ENCODE data around the gene CACNA1I.

The CACNA1I gene

GRCh38 chr22:39721206-39722031 lies 150.9 kb downstream of the CACNA1I start:
- H3K9ac ChIP-seq, result no peak overlapping the region
- no peak overlapping the region for H3K4me3 ChIP-seq
- no peak for TF ChIP-seq Cebpa-rat (IDR thresholded peaks at IDR 0.05)
- no peaks in the 10 kb centered on the region for H3K27me3 ChIP-seq
- no peak overlapping the region for H3K4me2 ChIP-seq
- H3K36me3 ChIP-seq, result no peaks in the 10 kb centered on the region
- H3K27ac ChIP-seq, result no peak overlapping the region
- peaks cover 0 to 4% (median 0%) of the 10 kb centered on the region in 10 experiments; a peak in 1 of 20 replicates for H3K4me1 ChIP-seq
- no peaks in the 10 kb centered on the region for H4K20me1 ChIP-seq
- no peaks in the 10 kb centered on the region for H3K9me3 ChIP-seq (replicated peaks in 1 of 11)

DNA sequence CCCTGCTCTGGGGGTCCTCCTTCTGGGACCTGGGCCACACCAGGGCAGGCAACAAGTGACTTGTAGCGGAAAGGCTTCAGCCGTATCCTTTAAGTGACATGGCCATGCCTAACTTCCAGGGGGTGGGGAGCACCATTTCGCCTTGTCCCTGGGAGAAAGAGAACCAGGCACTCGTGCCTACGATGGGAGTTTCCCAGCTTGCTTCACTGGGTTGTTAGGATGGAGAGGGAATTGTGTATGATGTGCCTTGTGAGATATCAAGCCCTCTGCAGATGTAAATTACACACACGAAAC lies 151.4 kb downstream of the CACNA1I start:
- no peak overlapping the region for H3K27ac ChIP-seq
- H3K9me3 ChIP-seq (replicated peaks in 1 of 11), result no peaks in the 10 kb centered on the region
- no peaks in the 10 kb centered on the region for H3K36me3 ChIP-seq
- H3K4me3 ChIP-seq, result no peak overlapping the region
- no peaks in the 10 kb centered on the region for H4K20me1 ChIP-seq
- peaks cover 0 to 4% (median 0%) of the 10 kb centered on the region in 10 experiments; a peak in 1 of 20 replicates for H3K4me1 ChIP-seq
- no peak overlapping the region for H3K4me2 ChIP-seq
- no peak for TF ChIP-seq Cebpa-rat (IDR thresholded peaks at IDR 0.05)
- H3K9ac ChIP-seq, result no peak overlapping the region
- H3K27me3 ChIP-seq, result no peaks in the 10 kb centered on the region

GRCh38 chr22:39722501-39722900 lies 151.9 kb downstream of the CACNA1I start:
- H3K9ac ChIP-seq, result no peak overlapping the region
- peaks cover 0 to 4% (median 0%) of the 10 kb centered on the region in 10 experiments; a peak in 1 of 20 replicates for H3K4me1 ChIP-seq
- no peaks in the 10 kb centered on the region for H3K36me3 ChIP-seq
- H3K27ac ChIP-seq, result no peak overlapping the region
- H3K9me3 ChIP-seq (replicated peaks in 1 of 11), result no peaks in the 10 kb centered on the region
- no peak overlapping the region for H3K4me3 ChIP-seq
- no peaks in the 10 kb centered on the region for H3K27me3 ChIP-seq
- no peak overlapping the region for H3K4me2 ChIP-seq
- no peak for TF ChIP-seq Cebpa-rat (IDR thresholded peaks at IDR 0.05)
- H4K20me1 ChIP-seq, result no peaks in the 10 kb centered on the region

DNA sequence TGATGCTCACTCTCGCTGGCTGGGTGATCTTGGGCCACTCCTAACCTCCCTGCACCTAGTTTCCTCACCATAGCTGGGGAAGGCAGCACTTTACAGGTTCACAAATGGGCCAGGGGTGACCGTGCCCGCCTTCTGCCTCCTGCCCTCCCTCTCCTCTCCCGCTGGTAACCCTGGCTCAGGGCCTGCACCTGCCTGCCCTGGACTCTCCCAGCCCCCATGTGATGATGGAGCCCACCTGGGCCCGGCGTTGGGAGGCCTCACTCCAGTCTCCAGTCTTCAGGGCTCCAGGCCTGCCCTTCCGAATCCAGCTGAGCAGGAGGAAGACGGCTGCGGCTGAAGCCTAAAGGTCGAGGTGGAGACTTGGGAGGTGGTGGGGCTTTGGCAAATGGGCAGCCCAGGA lies 152.9 kb downstream of the CACNA1I start:
- Histone ChIP-seq H3K27me3 (no peaks in the 10 kb centered on the region), H3K4me1 (peaks cover 0 to 4% (median 0%) of the 10 kb centered on the region in 10 experiments; a peak in 1 of 20 replicates), H3K4me3 (no peak overlapping the region), H3K36me3 (no peaks in the 10 kb centered on the region), H3K9me3 (replicated peaks in 1 of 11) (no peaks in the 10 kb centered on the region), H3K9ac (no peak overlapping the region), H3K4me2 (no peak overlapping the region), H4K20me1 (no peaks in the 10 kb centered on the region), H3K27ac (no peak overlapping the region)
- no peak for TF ChIP-seq Cebpa-rat (IDR thresholded peaks at IDR 0.05)

GRCh38 chr22:39723899-39724351 lies 153.4 kb downstream of the CACNA1I start:
- Histone ChIP-seq H3K27ac (no peak overlapping the region), H4K20me1 (no peaks in the 10 kb centered on the region), H3K27me3 (no peaks in the 10 kb centered on the region), H3K9ac (no peak overlapping the region), H3K4me3 (no peak overlapping the region), H3K36me3 (no peaks in the 10 kb centered on the region), H3K4me2 (no peak overlapping the region), H3K4me1 (peaks cover 0 to 4% (median 0%) of the 10 kb centered on the region in 10 experiments; a peak in 1 of 20 replicates), H3K9me3 (replicated peaks in 1 of 11) (no peaks in the 10 kb centered on the region)
- no peak for TF ChIP-seq Cebpa-rat (IDR thresholded peaks at IDR 0.05)

DNA sequence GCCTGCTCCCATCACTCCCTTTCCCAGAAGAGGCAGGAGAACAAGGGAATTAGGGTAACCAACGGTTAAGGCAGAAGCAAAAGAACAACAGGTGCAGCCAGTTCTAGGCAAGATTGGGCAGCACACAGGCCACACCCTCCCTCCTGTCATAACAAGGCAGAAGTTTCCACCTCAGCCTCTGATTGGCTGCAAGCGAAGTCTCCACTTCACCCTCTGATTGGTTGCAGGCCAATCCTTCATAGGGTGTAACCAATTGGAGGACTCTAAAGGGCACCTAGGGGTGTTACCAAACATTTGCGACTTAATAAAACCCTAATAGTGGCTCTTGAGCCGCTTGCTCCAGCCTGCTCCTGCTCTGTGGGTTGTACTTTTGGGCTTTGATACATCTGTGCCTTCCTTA lies 153.8 kb downstream of the CACNA1I start:
- H3K4me1 ChIP-seq, result peaks cover 0 to under 1% (median 0%) of the 10 kb centered on the region in 10 experiments; a peak in 1 of 20 replicates
- H4K20me1 ChIP-seq, result no peaks in the 10 kb centered on the region
- no peaks in the 10 kb centered on the region for H3K9me3 ChIP-seq (replicated peaks in 1 of 11)
- no peak overlapping the region for H3K27ac ChIP-seq
- TF ChIP-seq Cebpa-rat (IDR thresholded peaks at IDR 0.05), result no peak
- H3K4me3 ChIP-seq, result no peak overlapping the region
- H3K36me3 ChIP-seq, result no peaks in the 10 kb centered on the region
- no peak overlapping the region for H3K9ac ChIP-seq
- H3K27me3 ChIP-seq, result no peaks in the 10 kb centered on the region
- H3K4me2 ChIP-seq, result no peak overlapping the region

DNA sequence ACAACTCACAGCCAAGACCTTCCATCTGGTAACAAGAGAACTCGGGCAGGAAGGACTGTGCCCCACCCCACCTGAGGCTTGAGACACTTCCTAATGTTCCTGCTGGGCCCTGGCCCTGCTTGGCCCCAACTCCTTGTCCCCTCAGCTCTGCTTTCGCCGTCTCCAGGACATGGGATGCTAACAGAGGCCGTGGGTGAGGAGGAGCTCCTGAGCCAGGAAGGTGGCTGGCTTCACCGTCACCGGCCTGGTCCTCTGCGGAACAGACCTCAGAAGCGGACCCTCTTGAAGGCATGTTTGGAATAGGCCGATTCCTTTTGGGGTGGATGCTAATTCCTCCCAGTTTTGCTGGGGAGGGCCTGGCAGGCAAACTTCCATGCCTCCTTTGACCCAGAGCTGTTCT lies 154.3 kb downstream of the CACNA1I start:
- Histone ChIP-seq H3K4me3 (no peak overlapping the region), H3K4me1 (no peaks in the 10 kb centered on the region), H4K20me1 (no peaks in the 10 kb centered on the region), H3K9ac (no peak overlapping the region), H3K9me3 (replicated peaks in 1 of 11) (no peaks in the 10 kb centered on the region), H3K27ac (no peak overlapping the region), H3K4me2 (no peak overlapping the region), H3K36me3 (no peaks in the 10 kb centered on the region), H3K27me3 (no peaks in the 10 kb centered on the region)
- TF ChIP-seq Cebpa-rat (IDR thresholded peaks at IDR 0.05), result no peak

GRCh38 chr22:39725351-39726035 lies 154.9 kb downstream of the CACNA1I start:
- Histone ChIP-seq H3K27me3 (no peaks in the 10 kb centered on the region), H3K27ac (no peak overlapping the region), H3K4me1 (no peaks in the 10 kb centered on the region), H3K4me3 (no peak overlapping the region), H3K4me2 (no peak overlapping the region), H3K9me3 (replicated peaks in 1 of 11) (no peaks in the 10 kb centered on the region), H4K20me1 (no peaks in the 10 kb centered on the region), H3K9ac (no peak overlapping the region), H3K36me3 (no peaks in the 10 kb centered on the region)
- TF ChIP-seq Cebpa-rat (IDR thresholded peaks at IDR 0.05), result no peak

GRCh38 chr22:39727541-39727940 lies 157.0 kb downstream of the CACNA1I start:
- Histone ChIP-seq H3K4me3 (no peak overlapping the region), H3K9me3 (replicated peaks in 1 of 11) (no peaks in the 10 kb centered on the region)

More at GRCh38 chr22:39727541-39727940, 157.0 kb downstream of the CACNA1I start:
- no peaks in the 10 kb centered on the region for H3K27me3 ChIP-seq
- peaks cover 0 to 16% (median 15%) of the 10 kb centered on the region in 10 experiments; a peak in 16 of 20 replicates for H3K4me1 ChIP-seq
- no peak overlapping the region for H3K27ac ChIP-seq
- H3K4me2 ChIP-seq, result no peak overlapping the region
- H3K36me3 ChIP-seq, result no peaks in the 10 kb centered on the region
- H3K9ac ChIP-seq, result no peak overlapping the region
- no peak for TF ChIP-seq Cebpa-rat (IDR thresholded peaks at IDR 0.05)
- H4K20me1 ChIP-seq, result no peaks in the 10 kb centered on the region

Measured in BLaER1 treated with 17β-estradiol and CSF1 and Interleukin-3, amounts not matched to agents 10 nM and 100 nM (cell line).